ENCODE results near the gene SESTD1.

DNA sequence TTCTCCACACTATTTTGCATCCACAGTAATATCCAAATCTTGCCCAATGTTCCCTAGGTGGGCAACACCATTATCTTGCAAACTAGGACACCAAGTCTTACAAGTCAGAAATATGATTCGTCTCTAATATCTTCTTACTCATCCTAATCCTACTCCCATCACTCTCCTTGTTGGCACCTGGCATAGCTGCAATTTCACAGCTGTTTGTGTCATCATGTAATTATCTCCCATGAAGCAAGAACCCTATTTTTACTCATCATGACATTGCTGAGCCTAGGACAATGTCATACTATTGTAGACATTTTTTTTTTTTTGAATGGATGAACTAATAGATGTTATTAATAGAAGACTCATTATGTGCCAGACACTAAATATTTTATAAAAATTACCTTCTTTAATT, 123.4 kb downstream of the SESTD1 start:
- TF ChIP-seq, protein P1, sequence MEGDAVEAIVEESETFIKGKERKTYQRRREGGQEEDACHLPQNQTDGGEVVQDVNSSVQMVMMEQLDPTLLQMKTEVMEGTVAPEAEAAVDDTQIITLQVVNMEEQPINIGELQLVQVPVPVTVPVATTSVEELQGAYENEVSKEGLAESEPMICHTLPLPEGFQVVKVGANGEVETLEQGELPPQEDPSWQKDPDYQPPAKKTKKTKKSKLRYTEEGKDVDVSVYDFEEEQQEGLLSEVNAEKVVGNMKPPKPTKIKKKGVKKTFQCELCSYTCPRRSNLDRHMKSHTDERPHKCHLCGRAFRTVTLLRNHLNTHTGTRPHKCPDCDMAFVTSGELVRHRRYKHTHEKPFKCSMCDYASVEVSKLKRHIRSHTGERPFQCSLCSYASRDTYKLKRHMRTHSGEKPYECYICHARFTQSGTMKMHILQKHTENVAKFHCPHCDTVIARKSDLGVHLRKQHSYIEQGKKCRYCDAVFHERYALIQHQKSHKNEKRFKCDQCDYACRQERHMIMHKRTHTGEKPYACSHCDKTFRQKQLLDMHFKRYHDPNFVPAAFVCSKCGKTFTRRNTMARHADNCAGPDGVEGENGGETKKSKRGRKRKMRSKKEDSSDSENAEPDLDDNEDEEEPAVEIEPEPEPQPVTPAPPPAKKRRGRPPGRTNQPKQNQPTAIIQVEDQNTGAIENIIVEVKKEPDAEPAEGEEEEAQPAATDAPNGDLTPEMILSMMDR (conservative IDR thresholded peaks at IDR 0.05) = no peak
- no peak for TF ChIP-seq ZFX (IDR thresholded peaks at IDR 0.05)

All from C4-2B (cell line).